GM18873 (cell line): ENCODE data around the gene C3orf52.
A peak's percentile ranks its signal among the peaks of the same experiment; 100 is the strongest.

Experiments
- ATAC-seq: cut with Tn5 transposase; IDR thresholded peaks from one replicate; pipeline ENCODE4 v1.9.1; 2021; ENCODE audit warnings: mild to moderate bottlenecking, moderate library complexity, moderate number of reproducible peaks; ENCODE audit not compliant: unreplicated experiment, low FRiP score

C3orf52 gene

GRCh38 chr3:112116748-112117186 lies 30.6 kb downstream of the C3orf52 start:
- ATAC-seq: no peak

- no peak for ATAC-seq
These were observed 31.2 kb downstream of the C3orf52 start for GRCh38 chr3:112117415-112117814.

DNA sequence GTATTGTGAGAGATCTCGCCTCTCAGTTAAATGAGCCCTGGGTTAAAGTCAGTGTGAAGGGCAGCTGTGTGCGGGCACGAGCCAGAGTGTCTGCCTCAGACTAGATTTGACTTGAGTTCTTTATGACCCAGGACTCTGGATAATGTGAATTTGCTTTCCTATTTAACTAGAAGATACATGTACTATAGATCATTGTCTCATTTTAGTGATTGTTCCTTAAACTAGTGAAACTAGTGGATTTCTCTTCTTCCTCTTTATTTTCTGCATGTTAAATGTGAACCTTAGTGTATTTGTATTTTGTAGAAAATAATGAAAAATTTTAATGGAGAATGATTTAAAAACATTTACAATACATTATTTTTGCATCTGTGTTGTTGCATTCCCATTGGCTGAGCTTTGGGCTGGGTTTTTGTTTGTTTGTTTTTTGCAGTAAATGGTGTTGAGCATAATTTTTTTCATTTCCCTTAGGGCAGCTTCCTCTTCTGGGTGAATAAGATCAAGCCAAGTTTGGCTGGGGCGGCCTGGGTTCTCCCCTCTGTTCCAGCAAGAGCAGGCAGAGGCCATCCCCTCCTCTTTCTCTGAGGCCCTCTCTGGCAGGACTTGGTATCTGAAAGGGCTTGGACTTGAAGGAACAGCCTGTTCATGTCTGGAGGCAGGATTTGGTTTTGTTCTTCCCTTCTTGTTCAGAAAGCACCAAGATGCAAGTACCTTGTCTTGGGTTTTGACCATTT lies 31.8 kb downstream of the C3orf52 start:
- ATAC-seq: no peak

GRCh38 chr3:112119962-112120836 lies 34.0 kb downstream of the C3orf52 start:
- ATAC-seq: no peak

DNA sequence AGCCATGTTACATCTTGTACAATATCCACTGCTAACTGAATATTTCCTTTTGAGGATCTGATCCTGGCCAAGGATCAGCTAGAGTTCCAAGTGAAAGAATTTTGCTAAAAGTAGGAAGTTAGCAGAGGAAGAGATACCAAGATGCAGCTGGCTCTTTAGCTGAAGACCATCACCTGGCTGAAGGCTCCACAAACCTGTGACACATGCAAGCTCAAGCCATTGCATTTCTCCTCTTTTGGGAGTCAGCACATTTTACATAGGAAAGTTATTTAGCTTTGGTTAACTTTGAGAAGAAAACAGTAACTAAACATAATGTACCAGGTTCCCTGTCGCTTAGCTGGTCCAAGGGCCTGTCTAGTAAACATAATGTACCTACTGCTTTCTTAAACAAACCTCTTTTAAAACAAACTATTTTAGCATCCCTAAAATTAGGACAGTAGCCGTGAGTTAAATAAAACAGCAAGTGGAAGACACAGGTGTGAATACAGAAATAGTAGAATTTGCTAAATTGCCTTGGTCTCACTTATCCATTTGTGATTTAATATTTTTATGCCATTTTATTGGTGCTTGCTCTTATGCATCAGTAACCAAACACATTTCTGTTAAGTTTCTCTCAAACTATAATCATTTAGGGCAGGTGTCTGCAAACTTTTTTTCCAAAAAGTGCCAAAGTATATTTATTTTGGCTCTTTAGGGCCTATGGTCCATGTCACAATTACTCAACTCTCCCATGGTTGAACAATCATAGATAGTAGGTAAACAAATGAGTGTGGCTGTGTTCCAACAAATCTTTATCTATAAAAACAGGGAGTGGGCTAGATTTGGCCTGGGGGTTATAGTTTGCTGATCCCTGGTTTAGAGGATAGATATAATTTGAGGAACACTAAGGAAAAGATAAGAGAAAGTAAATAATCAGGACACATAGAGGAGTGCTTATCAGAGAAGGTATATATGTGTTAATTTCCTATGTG lies 35.7 kb downstream of the C3orf52 start:
- ATAC-seq: no peak

- ATAC-seq: no peak
These were observed 36.7 kb downstream of the C3orf52 start for GRCh38 chr3:112122870-112123269.

DNA sequence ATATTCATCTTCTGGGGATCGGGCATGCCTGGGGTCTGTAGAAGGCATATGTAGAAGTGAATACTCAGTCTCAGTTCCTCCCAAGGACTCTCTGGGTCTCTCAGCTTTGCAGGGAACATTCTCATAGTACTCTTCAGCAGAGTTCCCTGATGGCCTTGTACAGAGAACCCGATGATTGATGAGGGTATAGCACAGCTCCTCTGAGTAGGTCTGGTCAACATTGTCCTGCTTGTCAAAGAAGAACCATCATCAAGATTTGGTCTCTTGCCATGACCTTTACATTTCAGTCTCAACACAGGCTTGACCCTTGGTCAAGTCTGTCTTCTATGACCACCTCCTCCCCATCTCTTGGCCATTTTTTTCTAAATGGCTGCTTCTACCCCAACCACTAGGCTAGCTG lies 37.4 kb downstream of the C3orf52 start:
- no peak for ATAC-seq

- ATAC-seq: no peak
These were observed 38.9 kb downstream of the C3orf52 start for GRCh38 chr3:112124907-112125607.

DNA sequence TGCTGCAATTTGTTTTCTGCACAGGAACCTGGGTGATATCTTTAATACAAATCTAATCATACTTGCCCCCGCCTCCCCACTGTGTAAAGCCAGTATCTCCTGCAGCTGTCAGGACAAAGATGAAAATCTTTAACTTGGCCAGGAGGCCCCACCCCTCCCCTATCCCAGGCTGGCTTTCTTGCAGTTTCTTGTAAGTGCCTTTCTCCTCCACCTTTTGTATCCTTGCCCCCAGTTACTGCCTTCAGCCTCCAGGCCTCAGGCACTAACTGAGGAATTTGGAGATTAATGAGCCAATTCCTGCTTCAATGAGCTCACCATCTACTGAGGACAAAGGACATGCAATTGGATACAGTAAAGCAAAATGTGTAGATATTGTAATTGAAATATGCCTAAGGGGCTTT lies 40.3 kb downstream of the C3orf52 start:
- ATAC-seq: no peak

- ATAC-seq: no peak
These were observed 41.6 kb downstream of the C3orf52 start for GRCh38 chr3:112127522-112128494.

DNA sequence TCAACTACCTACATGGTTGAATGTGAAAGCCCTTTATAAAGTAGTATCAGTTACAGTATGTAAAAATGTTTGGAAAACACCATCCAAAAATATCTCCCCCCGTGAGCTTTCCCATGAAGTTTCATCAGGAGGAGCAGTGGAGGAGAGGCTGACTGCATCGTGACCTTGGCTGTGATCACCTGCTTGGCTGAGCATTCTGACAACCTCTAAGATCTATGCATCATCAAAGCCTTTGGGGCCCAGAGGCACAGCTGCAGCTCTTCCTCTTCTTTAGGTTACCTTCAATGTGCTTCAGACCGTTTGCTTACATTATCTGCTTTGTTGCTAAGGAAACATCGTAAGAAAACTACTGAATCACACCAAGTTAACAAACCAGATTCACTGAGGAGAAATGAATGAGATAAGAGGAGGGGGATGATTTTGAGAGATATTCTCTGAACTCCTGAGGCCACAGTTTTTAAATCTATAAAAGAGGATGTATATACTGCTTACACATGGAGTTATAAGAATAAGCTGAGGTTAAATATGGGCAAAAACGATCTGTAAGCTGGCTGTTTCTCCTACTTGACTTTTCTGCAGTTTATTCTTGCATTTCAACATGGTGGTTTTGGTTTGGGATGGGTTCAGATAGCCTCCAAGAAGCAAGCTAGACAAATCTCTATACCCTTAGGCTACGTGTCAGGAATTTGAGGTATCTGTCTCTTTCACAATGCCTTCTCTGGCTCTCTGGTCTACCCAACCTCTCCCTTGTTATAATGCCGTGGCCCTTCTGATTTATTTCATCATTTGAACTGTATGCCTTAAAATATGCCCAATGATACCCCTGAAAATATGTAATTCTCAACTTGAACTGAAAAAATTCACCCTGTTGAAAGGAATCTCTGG lies 42.9 kb downstream of the C3orf52 start:
- ATAC-seq: peak; percentile 48

GRCh38 chr3:112129925-112130637 lies 43.9 kb downstream of the C3orf52 start:
- ATAC-seq: no peak

DNA sequence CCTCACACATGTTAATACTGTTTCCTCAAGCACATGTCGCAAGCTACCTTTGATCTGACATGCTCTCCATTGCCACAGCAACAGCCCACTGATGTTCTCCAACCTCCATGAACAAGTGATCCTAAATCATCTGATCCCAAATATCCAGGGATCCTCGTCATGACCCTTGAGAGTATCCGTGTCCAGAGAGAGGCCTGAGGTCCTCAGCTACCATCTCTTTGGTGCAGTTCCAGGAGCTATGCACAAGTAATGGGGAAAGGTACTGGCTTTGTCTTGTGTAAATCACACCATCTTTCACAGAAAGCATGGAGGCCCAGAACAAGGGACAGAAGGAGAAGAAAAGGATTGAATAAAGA lies 44.4 kb downstream of the C3orf52 start:
- ATAC-seq: no peak

GRCh38 chr3:112131111-112131510 lies 44.9 kb downstream of the C3orf52 start:
- no peak for ATAC-seq

DNA sequence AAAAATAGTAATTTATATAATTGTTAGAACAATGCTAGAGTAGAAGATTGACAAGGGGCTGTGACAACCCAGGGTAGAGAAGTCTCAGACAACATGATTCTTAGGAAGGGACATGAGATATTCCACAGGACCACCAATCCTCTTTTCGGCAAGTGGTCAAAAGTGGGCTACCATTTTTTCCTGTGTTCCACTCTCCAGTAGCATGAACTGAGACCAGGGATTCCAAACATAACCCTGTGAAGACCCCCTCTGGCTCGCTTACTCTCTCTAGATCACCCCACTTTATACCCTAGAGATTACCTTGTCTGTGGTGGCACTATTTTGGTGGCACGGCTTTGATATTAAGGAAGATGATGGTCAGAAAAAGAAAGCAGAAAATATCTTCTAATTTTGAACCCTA lies 45.9 kb downstream of the C3orf52 start:
- no peak for ATAC-seq

- ATAC-seq: no peak
These were observed 46.4 kb downstream of the C3orf52 start for GRCh38 chr3:112132554-112132953.

DNA sequence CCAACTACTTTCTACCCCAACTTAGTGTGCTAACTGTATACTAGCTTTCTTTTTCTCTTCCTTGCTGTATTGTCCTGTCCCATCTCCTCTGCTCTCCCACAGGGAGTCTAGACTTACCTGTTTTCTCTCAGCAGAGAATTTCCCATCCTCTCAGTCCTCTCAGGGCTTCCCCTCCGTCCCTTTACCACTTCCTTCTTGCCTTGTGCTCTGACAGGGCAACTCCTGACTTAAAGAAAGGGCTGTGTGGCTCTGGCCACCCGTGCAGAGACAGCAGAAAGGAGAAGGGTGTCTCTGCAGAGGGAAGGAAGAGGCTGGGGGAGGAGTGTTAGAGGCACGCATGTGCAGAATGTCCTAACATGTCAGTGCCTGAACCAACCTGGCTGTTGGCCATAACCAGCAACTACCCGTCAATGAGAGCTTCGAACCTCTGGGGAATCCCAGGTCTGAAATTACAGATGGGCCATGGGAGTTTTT lies 46.8 kb downstream of the C3orf52 start, which contains the start of gene GCSAM:
TSS of gene GCSAM (minus strand) at position 274 of the 474 bp plus-strand sequence. CDS start at position 146, 128 bp downstream.
- ATAC-seq: peak; percentile 80
